ENCODE data around the gene ADAT3.

DNA sequence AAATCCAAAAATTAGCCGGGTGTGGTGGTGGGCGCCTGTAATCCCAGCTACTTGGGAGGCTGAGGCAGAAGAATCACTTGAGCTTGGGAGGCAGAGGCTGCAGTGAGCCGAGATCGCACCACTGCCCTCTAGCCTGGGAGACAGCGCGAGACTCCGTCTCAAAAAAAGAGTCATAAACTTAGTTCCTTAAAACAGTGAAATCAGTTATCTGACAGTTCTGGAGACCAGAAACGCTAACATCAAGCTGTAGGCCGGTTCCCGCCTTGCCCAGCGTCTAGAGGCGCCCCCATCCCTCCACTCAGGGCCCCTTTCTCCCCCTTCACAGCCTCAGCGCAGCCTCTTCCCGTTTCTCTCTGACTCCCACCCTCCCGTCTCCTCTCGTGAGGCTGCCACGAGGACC lies 11.9 kb downstream of the ADAT3 start:
- TF ChIP-seq, protein P1, sequence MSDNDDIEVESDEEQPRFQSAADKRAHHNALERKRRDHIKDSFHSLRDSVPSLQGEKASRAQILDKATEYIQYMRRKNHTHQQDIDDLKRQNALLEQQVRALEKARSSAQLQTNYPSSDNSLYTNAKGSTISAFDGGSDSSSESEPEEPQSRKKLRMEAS (IDR thresholded peaks at IDR 0.05): no peak
- TF ChIP-seq JUNB (IDR thresholded peaks at IDR 0.05): no peak
- TF ChIP-seq, protein P2, sequence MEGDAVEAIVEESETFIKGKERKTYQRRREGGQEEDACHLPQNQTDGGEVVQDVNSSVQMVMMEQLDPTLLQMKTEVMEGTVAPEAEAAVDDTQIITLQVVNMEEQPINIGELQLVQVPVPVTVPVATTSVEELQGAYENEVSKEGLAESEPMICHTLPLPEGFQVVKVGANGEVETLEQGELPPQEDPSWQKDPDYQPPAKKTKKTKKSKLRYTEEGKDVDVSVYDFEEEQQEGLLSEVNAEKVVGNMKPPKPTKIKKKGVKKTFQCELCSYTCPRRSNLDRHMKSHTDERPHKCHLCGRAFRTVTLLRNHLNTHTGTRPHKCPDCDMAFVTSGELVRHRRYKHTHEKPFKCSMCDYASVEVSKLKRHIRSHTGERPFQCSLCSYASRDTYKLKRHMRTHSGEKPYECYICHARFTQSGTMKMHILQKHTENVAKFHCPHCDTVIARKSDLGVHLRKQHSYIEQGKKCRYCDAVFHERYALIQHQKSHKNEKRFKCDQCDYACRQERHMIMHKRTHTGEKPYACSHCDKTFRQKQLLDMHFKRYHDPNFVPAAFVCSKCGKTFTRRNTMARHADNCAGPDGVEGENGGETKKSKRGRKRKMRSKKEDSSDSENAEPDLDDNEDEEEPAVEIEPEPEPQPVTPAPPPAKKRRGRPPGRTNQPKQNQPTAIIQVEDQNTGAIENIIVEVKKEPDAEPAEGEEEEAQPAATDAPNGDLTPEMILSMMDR (IDR thresholded peaks at IDR 0.05): no peak
- TF ChIP-seq, protein P3, sequence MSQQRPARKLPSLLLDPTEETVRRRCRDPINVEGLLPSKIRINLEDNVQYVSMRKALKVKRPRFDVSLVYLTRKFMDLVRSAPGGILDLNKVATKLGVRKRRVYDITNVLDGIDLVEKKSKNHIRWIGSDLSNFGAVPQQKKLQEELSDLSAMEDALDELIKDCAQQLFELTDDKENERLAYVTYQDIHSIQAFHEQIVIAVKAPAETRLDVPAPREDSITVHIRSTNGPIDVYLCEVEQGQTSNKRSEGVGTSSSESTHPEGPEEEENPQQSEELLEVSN (IDR thresholded peaks at IDR 0.05; ENCODE audit: borderline replicate concordance, low read depth): no peak
- TF ChIP-seq KDM5A (IDR thresholded peaks at IDR 0.05): no peak
